ENCODE measurements around the gene EIF4A2.

- TF ChIP-seq CTCF (IDR thresholded peaks at IDR 0.05; ENCODE audit: low read depth, low read length, poor library complexity, severe bottlenecking) (no peak), EZH2phosphoT487 (IDR thresholded peaks at IDR 0.05; ENCODE audit: borderline replicate concordance, low read length) (no peak)
Observed at GRCh38 chr3:186759231-186759930, 24.0 kb upstream of the EIF4A2 start.
